A549 treated with GW870086 at 1 μM for 4 hours (cell line): ENCODE results near the gene CCNB3. TPM values are rescaled to one million over a fixed set of nuclear protein-coding genes. Genes with fewer than 3 reads are reported as not detected.

Experiments
- total RNA-seq: library from RNA; stranded (reverse); fragments of 200-300 nt; extraction: Qiagen RNA extraction; gene quantifications from 5 replicates; pipeline ENCODE4 v1.2.3, GENCODE V29; 2022; ENCODE audit warnings: low read depth

The CCNB3 gene, protein sequence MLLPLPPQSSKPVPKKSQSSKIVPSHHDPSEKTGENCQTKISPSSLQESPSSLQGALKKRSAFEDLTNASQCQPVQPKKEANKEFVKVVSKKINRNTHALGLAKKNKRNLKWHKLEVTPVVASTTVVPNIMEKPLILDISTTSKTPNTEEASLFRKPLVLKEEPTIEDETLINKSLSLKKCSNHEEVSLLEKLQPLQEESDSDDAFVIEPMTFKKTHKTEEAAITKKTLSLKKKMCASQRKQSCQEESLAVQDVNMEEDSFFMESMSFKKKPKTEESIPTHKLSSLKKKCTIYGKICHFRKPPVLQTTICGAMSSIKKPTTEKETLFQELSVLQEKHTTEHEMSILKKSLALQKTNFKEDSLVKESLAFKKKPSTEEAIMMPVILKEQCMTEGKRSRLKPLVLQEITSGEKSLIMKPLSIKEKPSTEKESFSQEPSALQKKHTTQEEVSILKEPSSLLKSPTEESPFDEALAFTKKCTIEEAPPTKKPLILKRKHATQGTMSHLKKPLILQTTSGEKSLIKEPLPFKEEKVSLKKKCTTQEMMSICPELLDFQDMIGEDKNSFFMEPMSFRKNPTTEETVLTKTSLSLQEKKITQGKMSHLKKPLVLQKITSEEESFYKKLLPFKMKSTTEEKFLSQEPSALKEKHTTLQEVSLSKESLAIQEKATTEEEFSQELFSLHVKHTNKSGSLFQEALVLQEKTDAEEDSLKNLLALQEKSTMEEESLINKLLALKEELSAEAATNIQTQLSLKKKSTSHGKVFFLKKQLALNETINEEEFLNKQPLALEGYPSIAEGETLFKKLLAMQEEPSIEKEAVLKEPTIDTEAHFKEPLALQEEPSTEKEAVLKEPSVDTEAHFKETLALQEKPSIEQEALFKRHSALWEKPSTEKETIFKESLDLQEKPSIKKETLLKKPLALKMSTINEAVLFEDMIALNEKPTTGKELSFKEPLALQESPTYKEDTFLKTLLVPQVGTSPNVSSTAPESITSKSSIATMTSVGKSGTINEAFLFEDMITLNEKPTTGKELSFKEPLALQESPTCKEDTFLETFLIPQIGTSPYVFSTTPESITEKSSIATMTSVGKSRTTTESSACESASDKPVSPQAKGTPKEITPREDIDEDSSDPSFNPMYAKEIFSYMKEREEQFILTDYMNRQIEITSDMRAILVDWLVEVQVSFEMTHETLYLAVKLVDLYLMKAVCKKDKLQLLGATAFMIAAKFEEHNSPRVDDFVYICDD (N-terminal part only)
- total RNA-seq: 0.23 to 1.3 TPM (median 0.56 TPM) in 5 replicates

DNA sequence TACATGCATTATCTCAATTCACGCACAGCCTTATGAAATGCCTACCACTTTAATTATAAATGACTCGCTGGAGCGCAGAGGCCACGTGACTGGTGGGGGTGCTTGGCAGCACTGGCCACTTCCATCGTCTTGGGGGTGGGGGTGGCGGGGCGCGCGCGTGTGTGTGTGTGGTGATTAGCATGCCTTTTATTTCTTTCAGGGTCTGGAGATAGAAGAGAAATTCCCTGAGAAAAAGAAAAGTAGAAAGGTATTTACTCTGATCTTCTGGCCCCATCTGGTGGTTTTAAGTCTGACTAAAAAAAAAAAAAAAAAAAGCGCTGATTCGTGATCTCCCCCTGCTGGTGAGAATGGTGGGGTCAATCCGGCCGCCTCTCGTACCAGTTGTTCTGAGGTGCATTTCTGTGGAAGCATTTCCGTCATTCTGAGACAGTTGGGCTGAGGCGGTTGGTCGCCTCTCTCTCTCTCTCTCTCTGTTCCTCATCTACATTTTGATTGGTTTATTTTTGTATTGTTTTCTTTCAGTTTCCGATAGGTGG is at the start of gene CCNB3:
CCNB3 (plus strand) TSS at position 402 of the 536 bp plus-strand sequence. CDS start 80,399 bp downstream, outside the sequence.

DNA sequence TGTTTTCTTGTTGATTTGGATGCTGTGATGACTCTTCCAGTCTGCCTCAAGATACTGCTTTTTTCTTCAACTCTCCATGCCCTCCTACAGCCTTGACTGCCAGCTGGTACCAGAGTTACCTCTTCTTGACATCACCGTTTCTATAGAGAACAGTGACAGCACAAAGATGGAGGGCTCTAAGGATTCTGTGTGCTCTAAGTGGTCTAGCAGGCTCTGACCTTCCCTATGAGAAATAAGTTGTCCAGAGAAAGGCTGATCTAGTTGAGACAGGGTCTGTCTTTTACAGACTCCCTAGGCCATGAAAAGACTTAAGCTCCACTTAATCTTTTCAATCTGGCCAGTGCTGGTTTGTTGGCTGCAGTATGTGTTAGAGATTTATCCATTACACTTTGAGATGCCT is 3.7 kb upstream of the CCNB3 start, which contains the start of gene AKAP4:
AKAP4 (minus strand) TSS at position 101 of the 400 bp plus-strand sequence. CDS start 118 bp downstream, outside the sequence.

Other genes starting within 250 kb of the CCNB3 start
- gene AKAP4, start 3.8 kb upstream of the CCNB3 start, total RNA-seq: not detected in 5 replicates